ENCODE data around the gene RAP1A. TPM values are rescaled to one million over a fixed set of nuclear protein-coding genes. Genes with fewer than 3 reads are reported as not detected.

Gene RAP1A
- 21.9 and 36.2 TPM in 2 replicates for total RNA-seq (ENCODE audit: low replicate concordance)

DNA sequence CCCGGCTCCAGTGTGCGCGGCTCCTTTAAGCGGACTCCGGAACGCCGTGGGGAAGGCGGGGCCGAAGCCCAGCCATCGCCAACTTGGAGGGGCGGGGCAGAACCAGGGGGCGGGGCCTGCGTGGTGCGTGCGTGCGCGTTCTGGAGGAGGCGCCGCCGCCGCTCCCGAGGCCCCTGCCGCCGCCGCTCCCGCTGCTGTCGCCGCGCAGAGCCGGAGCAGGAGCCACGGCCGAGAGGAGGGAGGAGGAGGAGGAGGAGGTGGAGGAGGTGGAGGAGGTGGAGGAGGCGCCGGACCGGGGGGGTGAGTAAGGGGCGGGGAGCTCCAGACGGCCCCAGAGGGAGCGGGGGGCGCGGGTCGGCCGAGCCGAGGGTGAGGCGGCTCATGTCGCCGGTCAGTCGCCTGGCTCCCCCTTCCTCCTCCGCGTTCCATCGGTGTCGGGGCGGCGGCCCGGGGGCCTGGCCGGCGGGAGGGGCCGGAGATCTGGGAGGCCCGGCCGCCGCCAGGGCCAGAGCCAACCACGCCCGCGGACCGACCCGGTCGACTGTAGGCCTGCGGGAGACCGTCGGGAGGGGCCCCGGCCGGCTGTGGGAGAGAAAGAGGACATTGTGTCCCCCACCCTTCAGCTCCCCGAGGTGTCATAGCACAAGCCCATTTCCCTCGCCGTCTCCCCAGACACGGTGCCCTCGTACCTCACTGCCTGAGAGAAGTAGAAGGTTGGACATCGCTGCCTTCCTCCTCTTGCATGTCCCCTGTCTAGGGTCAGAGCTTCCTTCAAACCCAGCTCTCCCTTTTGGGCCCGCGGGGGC lies at the start of gene RAP1A:
RAP1A (plus strand) TSS at position 155 of the 806 bp plus-strand sequence. CDS start 71,572 bp downstream, outside the sequence.
- H3K4me3 ChIP-seq (ENCODE audit: low read depth, low read length): peak within 1 kb of the TSS; percentile 99
- peak; percentile 87 for DNase-seq (ENCODE audit: low read depth)
- TF ChIP-seq, protein P1, sequence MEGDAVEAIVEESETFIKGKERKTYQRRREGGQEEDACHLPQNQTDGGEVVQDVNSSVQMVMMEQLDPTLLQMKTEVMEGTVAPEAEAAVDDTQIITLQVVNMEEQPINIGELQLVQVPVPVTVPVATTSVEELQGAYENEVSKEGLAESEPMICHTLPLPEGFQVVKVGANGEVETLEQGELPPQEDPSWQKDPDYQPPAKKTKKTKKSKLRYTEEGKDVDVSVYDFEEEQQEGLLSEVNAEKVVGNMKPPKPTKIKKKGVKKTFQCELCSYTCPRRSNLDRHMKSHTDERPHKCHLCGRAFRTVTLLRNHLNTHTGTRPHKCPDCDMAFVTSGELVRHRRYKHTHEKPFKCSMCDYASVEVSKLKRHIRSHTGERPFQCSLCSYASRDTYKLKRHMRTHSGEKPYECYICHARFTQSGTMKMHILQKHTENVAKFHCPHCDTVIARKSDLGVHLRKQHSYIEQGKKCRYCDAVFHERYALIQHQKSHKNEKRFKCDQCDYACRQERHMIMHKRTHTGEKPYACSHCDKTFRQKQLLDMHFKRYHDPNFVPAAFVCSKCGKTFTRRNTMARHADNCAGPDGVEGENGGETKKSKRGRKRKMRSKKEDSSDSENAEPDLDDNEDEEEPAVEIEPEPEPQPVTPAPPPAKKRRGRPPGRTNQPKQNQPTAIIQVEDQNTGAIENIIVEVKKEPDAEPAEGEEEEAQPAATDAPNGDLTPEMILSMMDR (IDR thresholded peaks at IDR 0.05; ENCODE audit: insufficient read depth, low read length): no peak

DNA sequence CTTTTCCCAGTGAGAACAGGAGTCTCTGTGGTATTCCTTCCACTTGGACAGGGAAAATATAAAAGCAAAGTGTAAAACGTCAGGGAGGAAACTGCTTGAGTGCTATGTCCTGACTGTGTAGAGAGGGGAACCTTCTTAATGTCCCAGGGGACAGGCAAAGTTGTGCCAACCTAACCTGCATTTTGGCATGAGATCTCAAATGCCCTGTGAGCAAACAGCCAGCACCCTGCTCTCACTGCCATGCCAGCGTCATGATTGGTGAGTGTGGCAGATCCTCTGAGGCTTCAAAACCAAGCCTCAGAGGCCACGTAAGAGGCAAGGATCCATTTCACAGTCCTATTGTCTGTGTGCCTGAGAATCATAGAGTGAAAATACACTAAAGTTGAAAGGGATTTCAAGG lies 49.7 kb upstream of the RAP1A start:
- DNase-seq (ENCODE audit: low read depth): no peak
- TF ChIP-seq, protein P1 (IDR thresholded peaks at IDR 0.05; ENCODE audit: insufficient read depth, low read length): no peak
- H3K4me3 ChIP-seq (ENCODE audit: low read depth, low read length): no peak overlapping the region

DNA sequence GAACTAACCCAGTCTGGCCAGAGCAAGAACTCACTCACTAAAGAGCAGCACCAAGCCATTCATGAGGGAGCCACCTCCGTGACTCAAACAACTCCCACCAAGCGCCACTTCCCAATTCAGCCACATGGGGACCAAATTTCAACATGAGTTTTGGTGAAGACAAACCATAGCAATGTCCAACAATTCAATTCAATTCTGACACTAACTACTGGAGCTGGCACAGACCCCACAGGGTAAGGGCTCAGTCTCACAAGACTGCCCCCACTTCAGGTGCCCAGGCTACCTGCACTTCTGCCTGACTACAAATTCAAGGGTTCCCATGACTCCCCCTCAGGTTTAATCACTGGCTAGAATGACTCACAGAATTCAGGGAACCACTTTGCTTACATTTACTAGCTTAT lies 48.8 kb upstream of the RAP1A start:
- no peak for DNase-seq (ENCODE audit: low read depth)
- TF ChIP-seq, protein P1 (IDR thresholded peaks at IDR 0.05; ENCODE audit: insufficient read depth, low read length): peak; percentile 35
- no peak overlapping the region for H3K4me3 ChIP-seq (ENCODE audit: low read depth, low read length)

DNA sequence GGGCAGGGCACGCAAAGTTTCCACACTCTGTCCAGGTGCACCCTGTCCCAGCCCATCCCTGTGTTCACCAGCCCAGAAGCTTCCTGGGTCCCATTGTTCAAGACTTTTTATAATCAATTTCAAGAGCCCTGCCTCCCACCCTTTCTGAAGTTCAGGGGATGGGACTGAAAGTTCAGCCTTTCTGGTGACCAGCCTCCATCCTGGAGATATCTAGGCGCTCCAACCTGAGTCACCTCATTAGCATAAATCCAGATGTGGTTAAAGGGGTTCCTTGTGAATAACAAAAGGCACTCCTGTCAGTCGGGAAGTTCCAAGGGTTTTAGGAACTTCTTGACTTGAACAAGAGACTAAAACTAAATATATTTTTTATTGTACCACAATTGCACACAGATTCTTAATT lies 48.4 kb upstream of the RAP1A start:
- H3K4me3 ChIP-seq (ENCODE audit: low read depth, low read length): no peak overlapping the region
- TF ChIP-seq, protein P1 (IDR thresholded peaks at IDR 0.05; ENCODE audit: insufficient read depth, low read length): no peak
- DNase-seq (ENCODE audit: low read depth): no peak

DNA sequence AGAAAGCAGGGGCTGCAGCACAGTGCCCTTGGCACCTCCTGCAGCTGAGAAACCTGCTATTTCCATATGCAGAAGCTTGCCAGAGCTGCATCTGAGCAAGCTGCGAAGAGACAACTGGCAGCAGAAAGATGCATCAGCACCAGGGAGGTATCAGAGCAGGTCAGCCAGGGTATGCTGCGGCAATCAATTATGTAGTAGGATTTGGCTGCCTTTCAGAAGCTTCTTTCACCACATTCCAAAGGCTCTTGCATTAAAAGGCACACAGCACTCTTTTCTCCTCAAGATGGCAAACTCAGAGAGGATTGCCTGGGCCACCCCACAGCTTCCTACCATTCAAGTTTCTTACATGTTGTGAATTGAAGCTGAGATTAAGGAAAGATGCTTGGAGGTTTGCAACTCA lies 47.6 kb upstream of the RAP1A start:
- no peak overlapping the region for H3K4me3 ChIP-seq (ENCODE audit: low read depth, low read length)
- peak; percentile 76 for DNase-seq (ENCODE audit: low read depth)
- TF ChIP-seq, protein P1 (IDR thresholded peaks at IDR 0.05; ENCODE audit: insufficient read depth, low read length): no peak

DNA sequence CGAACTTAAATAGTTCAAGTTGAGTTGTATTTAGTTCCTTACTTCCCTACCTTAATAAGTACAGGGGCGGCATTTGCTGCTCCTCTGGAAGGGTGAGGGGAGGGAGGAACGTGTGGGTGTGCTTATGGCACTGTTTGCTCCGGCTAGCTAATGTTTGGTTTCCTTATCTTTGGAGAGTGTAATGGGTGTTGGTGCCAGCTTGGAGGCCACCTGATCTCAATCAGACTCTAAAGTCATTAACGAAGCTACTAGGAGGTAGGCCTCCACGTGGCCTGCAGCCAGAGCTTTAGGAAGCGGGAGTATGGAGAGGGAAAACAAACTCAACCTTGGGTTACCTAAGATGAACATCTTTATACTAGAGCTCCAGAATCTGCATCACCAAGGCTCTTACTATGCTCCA lies 43.0 kb upstream of the RAP1A start:
- TF ChIP-seq, protein P1 (IDR thresholded peaks at IDR 0.05; ENCODE audit: insufficient read depth, low read length): no peak
- no peak for DNase-seq (ENCODE audit: low read depth)

More for the DNA sequence above, 43.0 kb upstream of the RAP1A start:
- H3K4me3 ChIP-seq (ENCODE audit: low read depth, low read length): no peak overlapping the region

Data from fibroblast of the aortic adventitia (primary cell).